DND-41 (cell line): ENCODE data around the gene PRDM15.

Source experiments
- CTCF ChIP-seq: IDR thresholded peaks from 2 replicates; pipeline ENCODE4 v1.5.1; 2012; ENCODE audit warnings: borderline replicate concordance, low read length, moderate library complexity, mild to moderate bottlenecking; ENCODE audit not compliant: poor library complexity, severe bottlenecking; ENCODE audit errors: extremely low read depth
- EZH2 ChIP-seq: IDR thresholded peaks from 3 replicates; pipeline ENCODE4 v1.6.1; 2012; ENCODE audit warnings: borderline replicate concordance, low read depth, mild to moderate bottlenecking, moderate library complexity, low read length, inconsistent platforms; ENCODE audit not compliant: severe bottlenecking

- TF ChIP-seq CTCF (no peak), EZH2 (no peak)
These were observed 41.3 kb upstream of the PRDM15 start for GRCh38 chr21:41920476-41920875.
